DMS53 treated with DMSO at 0.1 percent for 48 hours (cell line): ENCODE results near the gene UQCC5.

Experiments
- DNase-seq: peaks from one replicate; lab custom pipeline; 2025; ENCODE audit not compliant: unreplicated experiment; lab: John Stamatoyannopoulos, UW

Gene UQCC5, protein sequence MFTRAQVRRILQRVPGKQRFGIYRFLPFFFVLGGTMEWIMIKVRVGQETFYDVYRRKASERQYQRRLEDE

DNA sequence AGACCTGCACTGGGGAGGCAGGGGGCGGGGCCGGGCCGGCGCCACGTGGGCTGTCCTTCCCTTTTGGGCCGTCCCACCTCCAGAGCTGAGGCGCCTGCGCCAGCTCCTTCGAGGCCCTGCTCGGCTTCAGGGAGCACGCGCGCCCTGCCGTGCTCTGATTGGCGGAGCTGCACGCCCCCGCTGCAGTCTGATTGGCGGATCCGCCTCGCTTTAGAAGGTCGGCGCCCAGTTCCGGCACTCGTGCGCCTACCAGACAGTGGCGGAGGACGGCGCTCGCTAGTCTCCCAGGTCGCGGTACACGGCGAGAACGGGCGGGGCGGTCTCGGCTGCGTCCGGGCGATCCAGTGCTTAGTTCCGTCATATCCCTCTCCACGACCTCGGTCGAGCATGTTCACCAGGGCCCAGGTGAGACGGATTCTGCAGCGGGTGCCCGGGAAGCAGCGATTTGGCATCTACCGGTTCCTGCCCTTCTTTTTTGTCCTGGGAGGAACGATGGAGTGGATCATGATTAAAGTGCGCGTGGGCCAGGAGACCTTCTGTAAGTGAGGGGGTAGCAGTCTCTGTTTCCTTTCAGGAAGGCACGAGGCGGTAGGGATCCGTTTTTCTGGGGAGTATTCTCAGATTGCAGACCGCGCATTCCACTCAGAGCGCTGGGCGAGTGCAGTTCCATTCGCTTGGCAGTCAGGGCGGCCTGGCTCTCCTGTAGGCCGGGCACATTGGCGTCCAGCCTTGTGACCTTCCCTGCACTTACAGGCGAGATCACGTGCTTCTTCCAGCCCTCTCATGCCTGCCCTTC lies at the start of gene UQCC5:
Gene UQCC5 (plus strand): TSS at position 237 of the 796 bp plus-strand sequence. CDS start 151 bp downstream, at position 388.
- DNase-seq: peak; percentile 78

GRCh38 chr3:52487050-52487787 lies 49.2 kb upstream of the UQCC5 start:
- DNase-seq: no peak

GRCh38 chr3:52487788-52488691 lies 48.4 kb upstream of the UQCC5 start:
- DNase-seq: no peak

DNA sequence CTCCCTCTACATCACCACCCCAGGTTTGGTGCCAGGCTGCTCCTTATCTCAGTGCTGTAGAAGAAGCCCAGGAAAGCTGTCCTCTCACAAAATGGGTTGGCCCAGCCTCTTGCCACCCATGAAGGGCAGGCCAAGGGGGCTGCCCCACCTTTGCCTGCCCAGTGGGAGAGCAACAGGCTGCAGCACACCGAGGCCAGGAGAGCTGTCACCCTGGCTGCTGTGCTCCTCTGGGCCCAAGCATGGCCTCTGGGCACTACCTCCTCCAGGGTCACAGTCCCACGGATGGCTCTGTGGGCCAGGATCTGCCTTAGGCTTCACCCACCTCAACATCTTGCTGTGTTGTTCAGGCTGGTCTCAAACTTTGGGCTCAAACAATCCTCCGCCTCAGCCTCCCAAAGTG lies 47.7 kb upstream of the UQCC5 start:
- no peak for DNase-seq

DNA sequence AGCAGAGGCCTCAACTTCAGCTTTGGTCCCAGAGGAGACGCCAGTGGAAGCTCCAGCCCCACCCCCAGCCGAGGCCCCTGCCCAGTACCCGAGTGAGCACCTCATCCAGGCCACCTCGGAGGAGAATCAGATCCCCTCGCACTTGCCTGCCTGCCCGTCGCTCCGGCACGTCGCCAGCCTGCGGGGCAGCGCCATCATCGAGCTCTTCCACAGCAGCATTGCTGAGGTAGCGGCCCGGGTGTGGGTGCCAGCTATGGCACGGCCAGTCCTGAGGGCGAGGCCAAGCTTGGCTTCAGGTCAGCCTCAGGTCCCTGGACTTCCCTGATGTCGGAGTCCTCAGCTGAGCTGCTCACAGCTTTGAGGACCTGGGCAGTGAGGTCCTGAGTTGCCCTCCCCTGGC lies 47.0 kb upstream of the UQCC5 start:
- DNase-seq: no peak

DNA sequence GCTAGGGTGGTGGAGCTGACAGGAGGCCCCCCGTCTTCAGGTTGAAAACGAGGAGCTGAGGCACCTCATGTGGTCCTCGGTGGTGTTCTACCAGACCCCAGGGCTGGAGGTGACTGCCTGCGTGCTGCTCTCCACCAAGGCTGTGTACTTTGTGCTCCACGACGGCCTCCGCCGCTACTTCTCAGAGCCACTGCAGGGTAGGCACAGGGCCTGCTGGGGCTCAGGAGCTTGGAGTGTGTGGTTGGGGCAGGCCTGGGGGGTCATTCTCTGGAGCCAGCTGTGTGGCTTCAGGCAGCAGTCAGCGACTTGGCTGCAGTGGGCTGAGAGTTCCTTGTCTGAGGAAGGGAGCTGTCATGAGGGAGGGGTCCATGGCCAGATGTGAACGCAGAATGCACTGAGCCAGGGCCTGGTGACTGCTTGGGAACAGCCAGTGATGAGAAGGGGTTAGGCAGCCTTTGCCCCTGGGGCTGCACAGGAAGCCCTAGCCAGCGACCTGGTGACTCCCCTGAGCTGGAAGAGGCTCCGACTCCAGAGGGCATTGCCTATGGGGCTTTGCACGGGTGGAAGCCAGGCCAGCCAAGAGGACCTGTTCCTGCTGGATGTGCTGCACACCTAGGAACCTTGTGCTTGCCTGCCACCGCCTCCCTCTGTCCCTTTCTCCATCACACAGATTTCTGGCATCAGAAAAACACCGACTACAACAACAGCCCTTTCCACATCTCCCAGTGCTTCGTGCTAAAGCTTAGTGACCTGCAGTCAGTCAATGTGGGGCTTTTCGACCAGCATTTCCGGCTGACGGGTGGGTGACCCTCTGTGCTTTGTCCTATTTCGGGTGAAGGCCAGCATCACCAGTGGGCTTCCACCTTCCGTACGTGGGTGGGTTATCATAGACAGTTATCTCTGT lies 46.1 kb upstream of the UQCC5 start:
- no peak for DNase-seq

DNA sequence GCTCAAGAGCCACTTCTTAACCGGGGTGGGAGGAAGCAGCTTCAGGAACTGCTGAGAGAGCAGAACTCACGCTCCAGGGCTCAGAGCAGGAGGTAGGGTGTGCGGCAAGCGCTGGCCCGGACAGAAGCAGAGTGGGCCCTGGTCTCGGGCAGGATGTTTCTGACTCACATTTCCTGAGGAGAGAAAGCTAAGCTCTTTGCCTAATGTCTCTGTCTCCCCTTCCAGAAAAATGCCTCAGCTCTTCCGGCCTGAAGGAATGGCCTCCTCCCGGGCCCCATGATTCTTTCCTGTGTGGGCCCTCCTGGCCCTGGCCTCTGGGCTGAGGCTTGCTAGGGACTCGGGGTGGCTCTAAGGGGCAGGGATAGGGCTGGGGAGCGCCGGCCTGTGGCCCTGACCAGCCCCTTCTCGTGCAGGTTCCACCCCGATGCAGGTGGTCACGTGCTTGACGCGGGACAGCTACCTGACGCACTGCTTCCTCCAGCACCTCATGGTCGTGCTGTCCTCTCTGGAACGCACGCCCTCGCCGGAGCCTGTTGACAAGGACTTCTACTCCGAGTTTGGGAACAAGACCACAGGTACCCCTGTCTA lies 45.4 kb upstream of the UQCC5 start:
- no peak for DNase-seq

GRCh38 chr3:52492059-52492458 lies 44.3 kb upstream of the UQCC5 start:
- DNase-seq: no peak

GRCh38 chr3:52493232-52494017 lies 43.0 kb upstream of the UQCC5 start:
- DNase-seq: no peak

DNA sequence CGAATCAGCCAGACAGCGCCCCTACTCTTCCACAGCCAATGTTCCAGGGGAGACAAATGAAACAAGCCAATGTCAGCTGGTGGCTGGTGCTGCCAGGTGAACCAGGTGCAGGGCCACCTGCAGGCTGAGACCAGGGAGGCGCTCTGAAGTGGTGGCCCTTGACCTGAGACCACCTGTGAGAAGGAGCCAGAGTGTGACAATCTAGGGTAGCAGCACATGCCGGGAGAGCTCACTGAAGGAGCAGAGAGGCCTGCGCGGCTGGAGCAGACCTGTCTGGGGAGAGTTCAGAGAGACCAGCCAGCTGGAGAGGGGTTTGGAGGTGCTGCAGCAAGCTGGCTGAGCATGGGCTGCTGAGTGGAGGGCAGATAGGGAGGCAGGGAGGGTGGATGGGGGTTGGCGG lies 42.0 kb upstream of the UQCC5 start:
- DNase-seq: no peak

- DNase-seq: no peak
Observed at GRCh38 chr3:52494886-52495495, 41.4 kb upstream of the UQCC5 start, which contains the start of gene STAB1. TSS of gene STAB1 (plus strand) at chr3:52495338. CDS start at chr3:52495414, 76 bp downstream.

DNA sequence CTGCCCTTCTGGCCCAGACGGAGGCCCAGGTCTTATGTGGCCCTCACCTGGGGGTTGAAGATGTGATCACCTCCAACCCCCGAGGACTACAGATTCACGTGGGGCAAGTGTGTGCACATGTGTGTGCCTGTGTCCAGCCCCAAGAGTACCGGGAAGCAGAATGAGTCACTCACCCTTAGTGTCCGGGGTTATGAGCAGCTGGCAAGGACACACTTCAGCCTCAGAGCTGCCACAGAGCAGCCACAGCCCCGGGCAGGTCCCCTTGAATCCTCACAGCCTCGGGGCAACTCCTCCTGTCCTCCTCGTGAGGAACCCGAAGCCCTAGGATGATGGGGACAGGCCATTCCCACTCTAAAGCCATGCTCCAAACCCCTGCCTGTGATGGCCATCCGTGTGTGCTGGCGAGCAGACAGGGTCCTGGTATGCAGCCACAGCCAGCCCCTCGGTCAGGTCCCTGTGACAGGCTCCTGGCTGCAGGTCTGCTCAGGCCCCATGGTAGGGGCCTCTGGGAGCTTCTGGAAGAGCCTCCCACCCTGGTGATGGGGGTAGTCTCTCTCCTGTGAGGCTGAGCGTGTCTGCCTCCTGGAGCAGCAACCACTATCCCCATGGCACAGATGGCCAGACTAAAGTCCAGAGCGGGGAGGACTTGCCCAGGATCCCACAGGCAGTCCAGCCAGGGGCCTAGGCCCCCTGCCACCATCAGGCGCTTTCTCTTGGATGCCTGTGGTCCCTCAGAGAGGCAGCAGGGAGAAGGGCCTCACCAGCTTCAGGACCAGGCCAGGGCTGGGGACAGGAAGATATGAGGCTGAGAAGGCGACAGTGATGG lies 40.4 kb upstream of the UQCC5 start:
- DNase-seq: no peak

GRCh38 chr3:52498137-52499054 lies 38.0 kb upstream of the UQCC5 start:
- no peak for DNase-seq

- no peak for DNase-seq
Observed at GRCh38 chr3:52501046-52501445, 35.4 kb upstream of the UQCC5 start.

- no peak for DNase-seq
Observed at GRCh38 chr3:52502001-52502400, 34.4 kb upstream of the UQCC5 start.

DNA sequence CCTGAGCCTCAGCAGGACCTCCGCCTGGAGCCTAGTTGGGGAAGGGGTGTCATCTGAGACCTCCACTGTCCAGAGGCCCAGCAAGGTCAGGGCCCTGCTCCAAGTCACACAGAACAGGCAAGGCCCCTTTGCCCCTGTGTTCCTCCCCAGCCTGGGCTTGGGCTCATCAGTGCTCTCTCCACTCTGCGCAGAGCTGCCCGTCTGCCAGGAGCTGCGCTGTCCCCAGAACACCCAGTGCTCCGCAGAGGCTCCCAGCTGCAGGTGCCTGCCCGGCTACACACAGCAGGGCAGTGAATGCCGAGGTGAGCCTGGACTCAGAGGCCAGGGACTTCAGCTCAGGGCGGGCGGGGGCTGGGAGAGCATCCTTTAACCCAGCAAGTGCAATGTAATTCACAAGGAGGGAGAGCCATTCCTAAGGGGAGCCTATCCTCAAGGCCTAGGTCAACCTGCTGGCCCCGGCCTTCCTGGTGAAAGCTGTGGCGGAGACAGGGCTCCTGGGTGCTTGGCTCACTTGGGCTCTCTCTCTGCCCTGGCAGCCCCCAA lies 33.5 kb upstream of the UQCC5 start:
- DNase-seq: no peak
